GM18868 (cell line): ENCODE results near the gene CCSER2.
"Not testable (repeated sequence)": the region's sequence is repeated elsewhere in the genome, so short reads cannot be mapped to it uniquely, and the experiment has no call there.

Experiments used
- ATAC-seq: cut with Tn5 transposase; IDR thresholded peaks from one replicate; pipeline ENCODE4 v1.9.1; 2021; ENCODE audit warnings: mild to moderate bottlenecking, moderate library complexity; ENCODE audit not compliant: unreplicated experiment

The CCSER2 gene

DNA sequence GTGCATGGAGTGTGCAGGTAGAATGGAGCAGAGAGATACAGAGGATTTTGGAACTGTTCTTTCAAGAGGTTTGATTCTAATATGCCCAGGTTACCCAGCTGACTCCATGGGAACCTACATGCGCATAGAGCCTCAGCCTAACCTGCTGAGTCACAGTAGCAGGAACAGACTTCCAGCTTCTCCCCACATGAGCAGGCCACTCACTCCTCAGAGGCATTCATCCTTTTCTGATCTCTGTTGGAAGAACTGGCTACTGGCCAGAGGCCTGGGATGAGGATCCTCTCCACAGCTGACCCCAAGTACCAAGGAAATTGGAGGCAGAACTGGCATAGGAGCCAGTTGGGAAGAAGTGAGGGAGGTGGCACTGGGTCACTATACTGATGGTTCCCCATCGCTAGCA lies 17.9 kb upstream of the CCSER2 start:
- ATAC-seq: no peak

GRCh38 chr10:84311576-84311975 lies 16.8 kb upstream of the CCSER2 start:
- ATAC-seq: no peak

- ATAC-seq: no peak
Observed at GRCh38 chr10:84312816-84313215, 15.6 kb upstream of the CCSER2 start.

DNA sequence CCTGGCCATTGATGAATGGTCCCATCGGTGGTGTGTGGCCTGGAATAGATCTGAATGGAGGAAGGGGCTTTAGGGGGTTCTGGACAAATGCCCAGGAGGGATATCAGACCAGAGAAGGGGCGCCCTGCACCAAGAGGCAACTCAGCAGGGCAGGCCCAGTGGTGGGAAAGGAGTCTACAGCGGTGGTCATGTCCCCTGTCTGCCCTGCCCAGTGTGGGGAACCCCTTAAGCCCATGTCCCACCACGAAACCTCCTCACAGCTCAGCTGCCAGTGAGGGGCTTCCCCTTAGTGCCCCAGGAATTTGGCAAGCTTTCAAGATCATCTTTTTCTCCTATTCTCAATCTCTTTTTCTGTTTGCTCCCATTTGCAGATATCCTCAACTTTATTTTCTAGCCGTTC lies 14.1 kb upstream of the CCSER2 start:
- peak; percentile 41 for ATAC-seq

GRCh38 chr10:84317174-84317573 lies 11.2 kb upstream of the CCSER2 start:
- ATAC-seq: peak; percentile 82

- ATAC-seq: no peak
Observed at GRCh38 chr10:84321902-84322301, 6.5 kb upstream of the CCSER2 start.

DNA sequence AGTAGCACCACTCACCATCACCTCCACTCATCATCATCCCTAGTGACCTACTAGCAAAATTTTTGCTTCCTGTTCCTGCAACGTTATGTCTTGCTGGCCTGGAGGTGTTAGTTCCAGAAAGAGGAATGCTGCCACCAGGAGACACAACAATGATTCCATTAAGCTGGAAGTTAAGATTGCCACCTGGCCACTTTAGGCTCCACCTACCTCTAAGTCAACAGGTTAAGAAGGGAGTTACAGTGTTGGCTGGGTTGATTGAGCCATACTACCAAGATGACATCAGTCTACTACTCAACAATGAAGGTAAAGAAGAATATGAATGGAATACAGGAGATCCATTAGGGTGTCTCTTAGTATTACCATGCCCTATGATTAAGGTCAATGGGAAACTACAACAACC lies 4.8 kb upstream of the CCSER2 start:
- not testable (repeated sequence) for ATAC-seq

GRCh38 chr10:84326995-84327394 lies 1.4 kb upstream of the CCSER2 start:
- not testable (repeated sequence) for ATAC-seq

DNA sequence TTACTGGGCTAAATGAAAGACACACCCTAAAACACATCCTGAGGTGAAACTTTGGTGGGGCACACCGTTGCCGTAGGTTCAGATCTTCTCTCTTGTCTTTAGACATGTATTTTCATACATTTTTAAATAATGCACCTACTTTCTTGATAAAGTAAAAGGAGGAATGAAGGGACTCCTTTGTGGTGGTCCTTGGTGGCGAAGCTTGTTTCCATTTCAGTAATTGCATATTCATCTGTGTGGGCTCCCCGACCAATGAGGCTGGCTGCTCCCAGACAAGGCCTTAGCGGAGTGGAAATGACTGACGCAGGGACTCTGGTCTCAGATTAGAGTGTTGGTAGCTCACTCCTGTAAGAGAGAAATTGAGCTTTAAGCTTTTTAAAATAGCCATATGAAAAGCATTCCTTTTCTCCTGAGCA lies 815 bp downstream of the CCSER2 start:
- peak; percentile 38 for ATAC-seq

- peak; percentile 17 for ATAC-seq
Observed at GRCh38 chr10:84329986-84330651, 1.7 kb downstream of the CCSER2 start.

DNA sequence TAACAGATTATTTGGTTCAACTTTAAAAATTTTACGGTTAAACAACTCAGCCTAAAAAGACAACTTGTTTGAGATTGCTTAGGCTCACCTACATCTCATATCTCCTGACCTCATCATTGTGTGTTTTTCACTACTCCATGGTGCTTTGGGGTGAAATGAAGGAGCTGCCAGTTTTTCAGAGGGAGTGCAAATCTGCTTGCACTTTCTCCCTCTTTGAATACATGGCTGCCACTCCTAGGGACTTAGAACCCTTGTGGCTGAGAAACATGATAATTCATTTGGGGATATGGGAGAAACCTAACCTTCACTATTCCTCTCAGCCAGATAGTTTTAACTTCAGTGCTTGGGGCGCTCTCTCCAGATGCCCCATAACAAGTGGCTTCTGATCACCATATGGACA lies 2.7 kb downstream of the CCSER2 start:
- ATAC-seq: no peak

- ATAC-seq: peak; percentile 72
Observed at GRCh38 chr10:84333864-84334451, 5.6 kb downstream of the CCSER2 start.

- ATAC-seq: no peak
Observed at GRCh38 chr10:84334811-84335210, 6.4 kb downstream of the CCSER2 start.

DNA sequence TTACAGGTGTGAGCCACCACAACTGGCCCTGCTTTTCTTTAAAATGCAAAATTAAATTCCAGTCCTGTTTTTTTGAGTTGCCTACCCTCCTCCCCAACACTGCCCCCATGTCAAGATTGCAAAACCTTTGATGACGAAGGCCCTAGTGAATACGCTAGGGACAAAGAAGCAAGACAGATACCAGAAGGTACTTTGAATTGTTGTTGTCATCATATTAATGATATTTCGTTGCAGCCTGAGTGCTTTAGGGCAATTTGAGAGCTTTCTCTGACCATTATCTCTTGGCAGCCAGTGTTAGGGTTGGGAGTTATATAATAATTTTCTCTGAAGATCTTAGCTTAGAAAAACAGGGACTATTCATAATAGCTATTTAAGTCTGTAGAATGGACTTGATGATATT lies 7.1 kb downstream of the CCSER2 start:
- no peak for ATAC-seq

DNA sequence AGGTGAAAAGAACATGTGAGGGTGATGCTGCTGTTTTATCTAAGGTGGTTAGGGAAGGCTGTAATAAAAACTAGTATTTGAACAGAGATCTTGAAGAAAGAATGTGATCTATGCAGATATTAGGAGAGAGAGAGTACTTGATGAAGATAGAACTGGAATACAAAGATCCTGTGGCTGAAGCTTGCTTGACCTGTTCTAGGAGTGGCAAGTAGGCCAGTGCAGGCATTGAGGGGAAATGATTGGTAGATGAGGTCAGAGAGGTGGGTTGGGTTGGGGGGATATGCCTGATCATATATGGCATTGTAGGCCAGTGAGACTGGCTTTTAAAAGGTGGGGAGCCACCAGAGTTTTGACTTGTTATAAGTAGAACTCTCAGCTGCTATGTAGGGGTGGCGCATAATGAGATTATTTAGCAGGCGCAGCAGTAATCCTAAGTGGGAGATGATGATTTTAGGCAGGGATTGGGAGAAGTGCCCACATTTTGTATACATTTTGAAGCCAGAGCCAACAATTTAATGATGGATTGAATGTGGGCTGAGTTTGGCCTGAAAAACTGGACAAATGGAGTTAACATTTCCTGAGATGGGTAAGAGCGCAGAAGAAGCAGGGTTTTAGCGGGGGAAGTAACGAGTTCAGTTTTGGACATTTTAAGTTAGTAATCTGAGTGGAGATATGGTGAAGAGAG lies 8.2 kb downstream of the CCSER2 start:
- ATAC-seq: no peak

DNA sequence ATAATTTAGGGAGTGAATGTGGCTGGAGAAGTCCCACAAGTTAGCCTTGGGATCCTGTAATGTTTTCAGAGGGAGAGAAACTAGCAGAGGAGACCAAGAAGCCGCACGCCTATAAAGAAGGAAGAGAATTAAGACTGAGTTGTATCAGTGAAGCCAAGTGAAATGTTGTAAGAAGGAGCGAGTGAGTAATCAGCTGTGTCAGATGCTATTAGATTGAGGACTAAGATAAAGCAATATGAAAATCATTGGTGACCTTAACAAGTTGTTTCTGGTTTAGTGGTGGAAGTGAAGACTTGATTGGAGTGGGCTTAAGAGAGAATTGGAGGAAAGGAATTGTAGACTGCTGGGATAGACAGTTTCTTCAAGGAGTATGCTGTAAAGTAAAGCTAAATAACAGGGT lies 8.8 kb downstream of the CCSER2 start:
- no peak for ATAC-seq

- no peak for ATAC-seq
Observed at GRCh38 chr10:84339025-84339424, 10.6 kb downstream of the CCSER2 start.

DNA sequence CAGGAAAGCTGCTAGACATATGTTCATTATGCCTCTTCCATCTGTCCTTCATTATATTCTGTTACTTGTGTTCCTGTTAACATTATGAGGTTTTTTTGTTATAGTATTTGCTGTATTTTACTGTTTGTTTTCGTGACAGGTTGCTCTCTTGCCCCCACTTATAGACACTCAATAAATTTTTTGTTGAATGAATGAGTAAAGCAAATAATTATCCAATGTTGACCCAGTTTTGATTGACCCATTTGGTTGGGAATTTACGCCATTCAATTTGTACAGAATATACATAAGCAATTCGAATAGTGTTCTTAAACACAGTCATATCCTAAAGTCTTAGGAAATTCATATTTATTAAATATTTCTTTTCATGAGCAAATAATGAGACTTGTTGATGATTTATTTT lies 11.8 kb downstream of the CCSER2 start:
- ATAC-seq: no peak

- no peak for ATAC-seq
Observed at GRCh38 chr10:84340632-84341537, 12.5 kb downstream of the CCSER2 start.

DNA sequence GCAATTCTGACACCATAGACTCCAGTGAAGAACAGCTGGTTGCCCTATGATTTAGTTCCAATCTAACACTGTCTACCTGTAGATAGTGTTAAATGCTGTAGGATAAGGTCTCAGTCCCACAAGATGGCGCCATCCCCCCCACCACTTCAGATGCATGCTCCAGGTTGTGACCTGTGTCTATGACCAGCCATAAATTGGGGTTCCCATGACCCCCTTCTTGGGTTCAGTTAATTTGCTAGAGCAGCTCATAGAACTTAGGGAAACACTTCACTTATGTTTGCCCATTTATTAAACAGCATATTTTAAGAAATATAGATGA lies 13.1 kb downstream of the CCSER2 start:
- ATAC-seq: no peak

- ATAC-seq: no peak
Observed at GRCh38 chr10:84341983-84342382, 13.6 kb downstream of the CCSER2 start.
